ENCODE data around the gene AHRR. TPM values are rescaled to one million over a fixed set of nuclear protein-coding genes. Genes with fewer than 3 reads are reported as not detected.
"Not testable (repeated sequence)": the region's sequence is repeated elsewhere in the genome, so short reads cannot be mapped to it uniquely, and the experiment has no call there.

The AHRR gene
- total and polyA plus RNA-seq, 2 experiments from 2014 or later = 1.8 to 2.4 TPM

GRCh38 chr5:278646-279045, 42.9 kb upstream of the AHRR start:
- peaks cover 87% of the 10 kb centered on the region for H3K79me2 ChIP-seq
- WGBS (ENCODE audit: low lambda C conversion rate, missing lambda C conversion rate) = 98% methylated on average over 8 of the region's 9 CpGs
- TF ChIP-seq EZH2 (IDR thresholded peaks at IDR 0.05; ENCODE audit: borderline replicate concordance) = no peak
- no peak for TF ChIP-seq EZH2phosphoT487 (IDR thresholded peaks at IDR 0.05; ENCODE audit: low read depth, severe bottlenecking, unreplicated experiment)
- TF ChIP-seq, protein P1, sequence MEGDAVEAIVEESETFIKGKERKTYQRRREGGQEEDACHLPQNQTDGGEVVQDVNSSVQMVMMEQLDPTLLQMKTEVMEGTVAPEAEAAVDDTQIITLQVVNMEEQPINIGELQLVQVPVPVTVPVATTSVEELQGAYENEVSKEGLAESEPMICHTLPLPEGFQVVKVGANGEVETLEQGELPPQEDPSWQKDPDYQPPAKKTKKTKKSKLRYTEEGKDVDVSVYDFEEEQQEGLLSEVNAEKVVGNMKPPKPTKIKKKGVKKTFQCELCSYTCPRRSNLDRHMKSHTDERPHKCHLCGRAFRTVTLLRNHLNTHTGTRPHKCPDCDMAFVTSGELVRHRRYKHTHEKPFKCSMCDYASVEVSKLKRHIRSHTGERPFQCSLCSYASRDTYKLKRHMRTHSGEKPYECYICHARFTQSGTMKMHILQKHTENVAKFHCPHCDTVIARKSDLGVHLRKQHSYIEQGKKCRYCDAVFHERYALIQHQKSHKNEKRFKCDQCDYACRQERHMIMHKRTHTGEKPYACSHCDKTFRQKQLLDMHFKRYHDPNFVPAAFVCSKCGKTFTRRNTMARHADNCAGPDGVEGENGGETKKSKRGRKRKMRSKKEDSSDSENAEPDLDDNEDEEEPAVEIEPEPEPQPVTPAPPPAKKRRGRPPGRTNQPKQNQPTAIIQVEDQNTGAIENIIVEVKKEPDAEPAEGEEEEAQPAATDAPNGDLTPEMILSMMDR (IDR thresholded peaks at IDR 0.05; ENCODE audit: poor library complexity) = no peak
- DNase-seq (ENCODE audit: low spot score) = no peak
- H3K4me2 ChIP-seq = no peak overlapping the region
- H3K4me1 ChIP-seq (ENCODE audit: insufficient read depth) = peaks cover under 1% of the 10 kb centered on the region
- H3K36me3 ChIP-seq (replicated peaks; ENCODE audit: insufficient read depth, low read depth) = no peaks in the 10 kb centered on the region
- no peaks in the 10 kb centered on the region for H3K27me3 ChIP-seq
- no peak overlapping the region for H2AFZ ChIP-seq
- H4K20me1 ChIP-seq (ENCODE audit: insufficient read depth, poor library complexity, severe bottlenecking) = peaks cover 38% of the 10 kb centered on the region
- H3K9me2 ChIP-seq (replicated peaks; ENCODE audit: insufficient read depth) = no peaks in the 10 kb centered on the region
- H3K9me3 ChIP-seq (ENCODE audit: low read depth) = no peaks in the 10 kb centered on the region
- H3K4me3 ChIP-seq = no peak overlapping the region
- H3K27ac ChIP-seq = no peak overlapping the region

DNA sequence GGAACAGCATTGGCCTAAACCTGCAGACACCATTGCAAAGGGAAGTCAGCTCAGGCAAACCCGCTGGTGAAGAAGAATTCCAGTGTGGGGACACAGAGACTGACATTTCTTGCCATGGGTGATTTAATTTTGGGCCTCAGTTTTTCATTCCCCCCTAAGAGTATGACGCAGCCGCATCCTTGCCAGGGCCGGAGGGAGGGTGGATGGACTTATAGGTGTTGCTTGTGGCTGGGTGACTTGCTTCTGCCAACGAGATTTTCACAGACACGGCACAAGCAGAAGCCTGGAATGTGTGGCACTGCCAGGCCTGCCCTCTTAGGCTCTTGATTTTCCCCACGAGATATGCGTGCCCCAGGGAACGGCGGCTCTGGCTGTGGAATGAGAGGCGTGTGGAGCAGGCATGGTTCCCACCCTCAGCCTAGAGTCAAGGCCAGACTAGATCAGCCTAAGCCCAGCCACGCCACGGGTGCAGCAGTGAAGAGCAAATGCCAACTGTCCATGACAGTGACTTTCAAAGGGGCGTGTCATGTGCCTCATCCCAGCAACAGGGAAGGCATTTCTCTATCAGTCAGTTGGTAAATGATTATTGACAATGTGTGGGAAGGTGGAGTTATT, 42.4 kb upstream of the AHRR start:
- H3K9me2 ChIP-seq (replicated peaks; ENCODE audit: insufficient read depth); H3K4me2 ChIP-seq; DNase-seq (ENCODE audit: low spot score); H3K27ac ChIP-seq; H3K27me3 ChIP-seq; H3K4me1 ChIP-seq (ENCODE audit: insufficient read depth); H3K4me3 ChIP-seq; H3K9me3 ChIP-seq (ENCODE audit: low read depth); H3K36me3 ChIP-seq (replicated peaks; ENCODE audit: insufficient read depth, low read depth); H2AFZ ChIP-seq: not testable (repeated sequence)
- Histone ChIP-seq H4K20me1 (ENCODE audit: insufficient read depth, poor library complexity, severe bottlenecking) (peaks cover 38% of the 10 kb centered on the region), H3K79me2 (peaks cover 87% of the 10 kb centered on the region)
- 86% methylated on average over 14 of the region's 14 CpGs for WGBS (ENCODE audit: low lambda C conversion rate, missing lambda C conversion rate)

- Histone ChIP-seq H4K20me1 (ENCODE audit: insufficient read depth, poor library complexity, severe bottlenecking) (peaks cover 43% of the 10 kb centered on the region), H3K9me2 (replicated peaks; ENCODE audit: insufficient read depth) (no peaks in the 10 kb centered on the region), H3K27ac (no peak overlapping the region), H3K27me3 (no peaks in the 10 kb centered on the region), H3K4me2 (no peak overlapping the region), H3K79me2 (peaks cover 63% of the 10 kb centered on the region), H3K9me3 (ENCODE audit: low read depth) (no peaks in the 10 kb centered on the region), H3K4me1 (ENCODE audit: insufficient read depth) (no peaks in the 10 kb centered on the region), H2AFZ (no peak overlapping the region), H3K36me3 (replicated peaks; ENCODE audit: insufficient read depth, low read depth) (no peaks in the 10 kb centered on the region), H3K4me3 (no peak overlapping the region)
- TF ChIP-seq, protein P1 (IDR thresholded peaks at IDR 0.05; ENCODE audit: poor library complexity) = no peak
- no peak for TF ChIP-seq EZH2 (IDR thresholded peaks at IDR 0.05; ENCODE audit: borderline replicate concordance)
- DNase-seq (ENCODE audit: low spot score) = no peak
- WGBS (ENCODE audit: low lambda C conversion rate, missing lambda C conversion rate) = 93% methylated on average over 14 of the region's 14 CpGs
Measured at GRCh38 chr5:285991-286557, 35.4 kb upstream of the AHRR start.

GRCh38 chr5:290200-290599, 31.3 kb upstream of the AHRR start:
- WGBS (ENCODE audit: low lambda C conversion rate, missing lambda C conversion rate) = 93% methylated on average over 13 of the region's 13 CpGs
- Histone ChIP-seq H3K79me2 (peaks cover 41% of the 10 kb centered on the region), H4K20me1 (ENCODE audit: insufficient read depth, poor library complexity, severe bottlenecking) (peaks cover 19% of the 10 kb centered on the region)
- not testable (repeated sequence) for H3K4me3 ChIP-seq; H3K27ac ChIP-seq; H3K4me1 ChIP-seq (ENCODE audit: insufficient read depth); H2AFZ ChIP-seq; H3K27me3 ChIP-seq; H3K9me2 ChIP-seq (replicated peaks; ENCODE audit: insufficient read depth); H3K4me2 ChIP-seq; H3K9me3 ChIP-seq (ENCODE audit: low read depth); H3K36me3 ChIP-seq (replicated peaks; ENCODE audit: insufficient read depth, low read depth); DNase-seq (ENCODE audit: low spot score)

DNA sequence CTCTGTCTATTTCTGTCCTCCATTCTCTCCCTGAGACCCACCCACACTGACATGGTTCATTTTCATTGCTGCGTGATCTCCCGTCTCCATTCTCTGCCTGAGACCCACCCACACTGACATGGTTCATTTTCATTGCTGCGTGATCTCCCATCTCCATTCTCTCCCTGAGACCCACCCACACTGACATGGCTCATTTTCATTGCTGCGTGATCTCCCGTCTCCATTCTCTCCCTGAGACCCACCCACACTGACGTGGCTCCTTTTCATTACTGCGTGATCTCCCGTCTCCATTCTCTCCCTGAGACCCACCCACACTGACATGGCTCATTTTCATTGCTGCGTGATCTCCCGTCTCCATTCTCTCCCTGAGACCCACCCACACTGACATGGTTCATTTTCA, 30.2 kb upstream of the AHRR start:
- DNase-seq (ENCODE audit: low spot score); H3K27me3 ChIP-seq; H3K4me3 ChIP-seq; H3K27ac ChIP-seq; H3K9me3 ChIP-seq (ENCODE audit: low read depth); H4K20me1 ChIP-seq (ENCODE audit: insufficient read depth, poor library complexity, severe bottlenecking); H3K36me3 ChIP-seq (replicated peaks; ENCODE audit: insufficient read depth, low read depth); H3K4me1 ChIP-seq (ENCODE audit: insufficient read depth); H3K9me2 ChIP-seq (replicated peaks; ENCODE audit: insufficient read depth); H2AFZ ChIP-seq; H3K4me2 ChIP-seq: not testable (repeated sequence)
- H3K79me2 ChIP-seq = peaks cover 31% of the 10 kb centered on the region
- WGBS (ENCODE audit: low lambda C conversion rate, missing lambda C conversion rate) = 99% methylated on average over 10 of the region's 10 CpGs

DNA sequence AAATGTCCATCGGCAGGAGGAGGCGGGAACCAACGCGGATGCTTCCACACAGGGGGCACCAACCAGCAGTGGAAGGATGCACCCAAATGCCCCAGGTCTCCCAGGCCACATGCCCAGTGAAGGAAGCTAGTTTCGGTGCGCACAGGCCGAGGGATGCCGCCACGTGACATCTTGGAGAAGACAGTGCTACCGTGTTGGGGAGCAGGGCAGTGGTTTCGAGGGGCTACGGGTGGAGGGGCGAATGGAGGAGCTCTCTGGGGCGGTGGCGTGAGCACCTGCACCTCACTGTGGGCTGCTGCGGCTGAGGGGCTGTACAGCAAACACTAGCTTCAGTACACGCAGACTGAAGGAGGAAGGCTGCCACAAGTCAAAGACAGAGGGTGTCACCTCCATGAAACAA, 26.7 kb upstream of the AHRR start:
- not testable (repeated sequence) for H3K4me3 ChIP-seq; H3K27ac ChIP-seq; DNase-seq (ENCODE audit: low spot score); H3K9me2 ChIP-seq (replicated peaks; ENCODE audit: insufficient read depth); H3K36me3 ChIP-seq (replicated peaks; ENCODE audit: insufficient read depth, low read depth); H2AFZ ChIP-seq; H3K4me2 ChIP-seq; H3K27me3 ChIP-seq; H4K20me1 ChIP-seq (ENCODE audit: insufficient read depth, poor library complexity, severe bottlenecking); H3K4me1 ChIP-seq (ENCODE audit: insufficient read depth); H3K9me3 ChIP-seq (ENCODE audit: low read depth)
- 97% methylated on average over 17 of the region's 17 CpGs for WGBS (ENCODE audit: low lambda C conversion rate, missing lambda C conversion rate)
- H3K79me2 ChIP-seq = peaks cover 25% of the 10 kb centered on the region

DNA sequence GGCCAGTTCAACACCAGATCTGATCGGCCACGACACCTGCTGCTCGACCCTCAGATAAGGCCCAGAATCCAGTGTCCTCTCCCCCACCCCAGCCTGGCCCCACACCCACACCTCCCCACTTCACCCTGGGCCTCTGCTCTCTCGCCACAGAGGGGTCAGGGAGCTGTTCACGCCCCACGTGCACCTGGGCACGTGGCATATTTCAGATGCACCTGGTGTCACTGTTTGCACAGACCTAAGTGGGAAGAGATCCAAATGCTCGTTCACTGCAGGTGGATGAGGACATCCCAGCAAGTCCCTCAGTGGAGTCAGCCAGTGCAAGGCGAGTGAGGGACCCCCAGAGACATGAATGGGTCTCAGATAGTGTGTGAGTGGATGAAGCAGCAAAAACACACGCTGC, 25.3 kb upstream of the AHRR start:
- 88% methylated on average over 10 of the region's 10 CpGs for WGBS (ENCODE audit: low lambda C conversion rate, missing lambda C conversion rate)
- not testable (repeated sequence) for H3K4me3 ChIP-seq; H2AFZ ChIP-seq; H3K4me1 ChIP-seq (ENCODE audit: insufficient read depth); DNase-seq (ENCODE audit: low spot score); H3K9me2 ChIP-seq (replicated peaks; ENCODE audit: insufficient read depth); H3K27me3 ChIP-seq; H3K36me3 ChIP-seq (replicated peaks; ENCODE audit: insufficient read depth, low read depth); H3K9me3 ChIP-seq (ENCODE audit: low read depth); H3K27ac ChIP-seq; H3K4me2 ChIP-seq
- Histone ChIP-seq H3K79me2 (peaks cover 24% of the 10 kb centered on the region), H4K20me1 (ENCODE audit: insufficient read depth, poor library complexity, severe bottlenecking) (peaks cover 15% of the 10 kb centered on the region)
